ENCODE data around the gene TK1.

- TF ChIP-seq, protein P1, sequence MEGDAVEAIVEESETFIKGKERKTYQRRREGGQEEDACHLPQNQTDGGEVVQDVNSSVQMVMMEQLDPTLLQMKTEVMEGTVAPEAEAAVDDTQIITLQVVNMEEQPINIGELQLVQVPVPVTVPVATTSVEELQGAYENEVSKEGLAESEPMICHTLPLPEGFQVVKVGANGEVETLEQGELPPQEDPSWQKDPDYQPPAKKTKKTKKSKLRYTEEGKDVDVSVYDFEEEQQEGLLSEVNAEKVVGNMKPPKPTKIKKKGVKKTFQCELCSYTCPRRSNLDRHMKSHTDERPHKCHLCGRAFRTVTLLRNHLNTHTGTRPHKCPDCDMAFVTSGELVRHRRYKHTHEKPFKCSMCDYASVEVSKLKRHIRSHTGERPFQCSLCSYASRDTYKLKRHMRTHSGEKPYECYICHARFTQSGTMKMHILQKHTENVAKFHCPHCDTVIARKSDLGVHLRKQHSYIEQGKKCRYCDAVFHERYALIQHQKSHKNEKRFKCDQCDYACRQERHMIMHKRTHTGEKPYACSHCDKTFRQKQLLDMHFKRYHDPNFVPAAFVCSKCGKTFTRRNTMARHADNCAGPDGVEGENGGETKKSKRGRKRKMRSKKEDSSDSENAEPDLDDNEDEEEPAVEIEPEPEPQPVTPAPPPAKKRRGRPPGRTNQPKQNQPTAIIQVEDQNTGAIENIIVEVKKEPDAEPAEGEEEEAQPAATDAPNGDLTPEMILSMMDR (IDR thresholded peaks at IDR 0.05): no peak
- no peak for TF ChIP-seq POLR2A (IDR thresholded peaks at IDR 0.05)
Observed at GRCh38 chr17:78125138-78125913, 61.5 kb downstream of the TK1 start.

Measured in esophagus squamous epithelium (tissue), 4 donors.